SU-DHL-6 (cell line): ENCODE results near the gene PPIL4.
"Not testable (repeated sequence)": the region's sequence is repeated elsewhere in the genome, so short reads cannot be mapped to it uniquely, and the experiment has no call there.

Experiments
- H2AFZ ChIP-seq: fragments of 200-600 bp; sonication (generic); 2 replicates; pipeline ENCODE4 v1.6.1; 2014; ENCODE audit warnings: low read depth, mild to moderate bottlenecking, moderate library complexity, mixed read lengths, antibody characterized with exemption, low read length; ENCODE audit not compliant: severe bottlenecking
- H3F3A ChIP-seq: fragments of 200-600 bp; shearing (Covaris generic); 2 replicates; pipeline ENCODE4 v1.6.0; 2016; ENCODE audit warnings: antibody characterized with exemption, mild to moderate bottlenecking; ENCODE audit not compliant: insufficient read depth
- H3K27ac ChIP-seq: fragments of 200-600 bp; sonication (generic); 2 replicates; pipeline ENCODE4 v1.5.1; 2016; ENCODE audit warnings: low read depth, mild to moderate bottlenecking, low read length, moderate library complexity, mixed read lengths
- H3K27me3 ChIP-seq: fragments of 200-600 bp; sonication (generic), shearing (Covaris generic); 2 replicates; pipeline ENCODE4 v1.6.0; 2014; ENCODE audit warnings: mild to moderate bottlenecking, low read length
- H3K36me3 ChIP-seq: fragments of 200-600 bp; sonication (generic); 2 replicates; pipeline ENCODE4 v1.6.1; 2014; ENCODE audit warnings: mild to moderate bottlenecking, low read length, mixed read lengths
- H3K4me2 ChIP-seq: fragments of 300-600, 200-600 bp; shearing (Covaris generic), sonication (generic); 2 replicates; pipeline ENCODE4 v1.6.0; 2014; ENCODE audit warnings: low read length, low read depth, mild to moderate bottlenecking; ENCODE audit not compliant: poor library complexity, severe bottlenecking
- H3K4me3 ChIP-seq: fragments of 200-600 bp; sonication (generic); 2 replicates; pipeline ENCODE4 v1.5.1; 2014; ENCODE audit warnings: antibody characterized with exemption, low read length, mild to moderate bottlenecking, mixed read lengths; ENCODE audit not compliant: insufficient read depth, poor library complexity, severe bottlenecking
- H3K79me2 ChIP-seq: fragments of 200-600 bp; sonication (generic); 2 replicates; pipeline ENCODE4 v1.6.1; 2014; ENCODE audit warnings: mild to moderate bottlenecking, low read length, moderate library complexity; ENCODE audit not compliant: insufficient read depth
- H3K9ac ChIP-seq: fragments of 200-600 bp; sonication (generic); 2 replicates; pipeline ENCODE4 v1.7.0; 2014; ENCODE audit warnings: mild to moderate bottlenecking, low read length
- H3K9me2 ChIP-seq: fragments of 200-600 bp; sonication (generic); replicated peaks from 2 replicates; pipeline ENCODE4 v1.6.1; 2014; ENCODE audit warnings: low read length; ENCODE audit not compliant: insufficient read depth
- H3K9me3 ChIP-seq: fragments of 200-600 bp; sonication (generic); 2 replicates; pipeline ENCODE4 v1.6.1; 2014; ENCODE audit warnings: low read length, mixed read lengths; ENCODE audit not compliant: insufficient read depth
- H4K20me1 ChIP-seq: fragments of 200-600 bp; sonication (generic); 2 replicates; pipeline ENCODE4 v1.6.1; 2014; ENCODE audit warnings: low read depth, mild to moderate bottlenecking, antibody characterized with exemption, low read length, moderate library complexity, mixed read lengths
- CTCF ChIP-seq: fragments of 200-600 bp; sonication (generic); IDR thresholded peaks from one replicate; pipeline ENCODE4 v1.5.1; 2017; ENCODE audit warnings: antibody characterized with exemption, mild to moderate bottlenecking, low read length, moderate library complexity; ENCODE audit not compliant: insufficient read depth, poor library complexity, severe bottlenecking
- EZH2phosphoT487 ChIP-seq: fragments of 200-600 bp; sonication (generic), shearing (Covaris generic); conservative IDR thresholded peaks from 2 replicates; pipeline ENCODE4 v1.6.1; 2018; ENCODE audit warnings: mild to moderate bottlenecking, antibody characterized with exemption, low read length, moderate library complexity, mixed read lengths

Gene PPIL4

DNA sequence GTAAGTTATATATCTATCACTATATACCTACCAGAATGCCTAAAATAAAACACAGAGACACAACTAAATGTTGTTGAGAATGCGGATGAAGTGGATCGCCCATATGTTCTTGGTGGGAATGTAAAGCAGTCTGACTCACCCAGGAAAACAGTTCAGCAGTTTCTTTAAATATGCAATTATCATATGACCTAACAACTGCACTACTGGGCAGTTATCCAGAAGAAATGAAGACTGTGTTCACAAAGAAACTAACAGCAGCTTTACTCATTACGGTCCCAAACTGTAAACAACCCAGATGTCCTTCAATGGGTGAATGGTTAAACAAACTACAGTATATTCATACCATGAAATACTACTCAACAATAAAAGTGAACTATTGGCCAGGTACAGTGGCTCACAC is 46.8 kb downstream of the PPIL4 start:
- Histone ChIP-seq H3K79me2 (no peaks in the 10 kb centered on the region), H3K4me3 (no peak overlapping the region), H3K36me3 (no peaks in the 10 kb centered on the region), H3K4me2 (no peak overlapping the region), H3K9me3 (no peaks in the 10 kb centered on the region), H3K9ac (no peak overlapping the region), H2AFZ (no peak overlapping the region), H3K9me2 (no peaks in the 10 kb centered on the region), H3K27me3 (no peaks in the 10 kb centered on the region), H4K20me1 (no peaks in the 10 kb centered on the region), H3K27ac (no peak overlapping the region), H3F3A (peaks cover 5% of the 10 kb centered on the region; the same call in 1 of the 2 replicates)
- TF ChIP-seq EZH2phosphoT487 = no peak
- TF ChIP-seq CTCF = no peak

- H3K4me2 ChIP-seq = no peak overlapping the region
- no peaks in the 10 kb centered on the region for H3K27me3 ChIP-seq
- no peak for TF ChIP-seq EZH2phosphoT487
- TF ChIP-seq CTCF = no peak
- no peak overlapping the region for H3K9ac ChIP-seq
- no peak overlapping the region for H2AFZ ChIP-seq
- no peaks in the 10 kb centered on the region for H3K79me2 ChIP-seq
- H3K36me3 ChIP-seq = no peaks in the 10 kb centered on the region
- H3K9me3 ChIP-seq = no peaks in the 10 kb centered on the region
- no peak overlapping the region for H3K27ac ChIP-seq
- H3K4me3 ChIP-seq = no peak overlapping the region
- H3F3A ChIP-seq = no peaks in the 10 kb centered on the region
- no peaks in the 10 kb centered on the region for H3K9me2 ChIP-seq
- no peaks in the 10 kb centered on the region for H4K20me1 ChIP-seq
These were observed 48.5 kb downstream of the PPIL4 start for GRCh38 chr6:149497365-149497764.

GRCh38 chr6:149496597-149496996 is 49.2 kb downstream of the PPIL4 start:
- H2AFZ ChIP-seq, H3K9me2 ChIP-seq: not testable (repeated sequence)

GRCh38 chr6:149495349-149496016 is 50.4 kb downstream of the PPIL4 start:
- H2AFZ ChIP-seq, H3K4me3 ChIP-seq: not testable (repeated sequence)

More at GRCh38 chr6:149496597-149496996, 49.2 kb downstream of the PPIL4 start:
- not testable (repeated sequence) for H3K9ac ChIP-seq, H3K27me3 ChIP-seq, H3K4me3 ChIP-seq, H3F3A ChIP-seq, H3K36me3 ChIP-seq, H3K79me2 ChIP-seq, H4K20me1 ChIP-seq, H3K9me3 ChIP-seq, H3K27ac ChIP-seq, H3K4me2 ChIP-seq

GRCh38 chr6:149494810-149495209 is 51.0 kb downstream of the PPIL4 start:
- H3K9me2 ChIP-seq, H3K9ac ChIP-seq, H4K20me1 ChIP-seq, H3K27me3 ChIP-seq, H3K79me2 ChIP-seq, H3K27ac ChIP-seq, H3F3A ChIP-seq, H2AFZ ChIP-seq, H3K4me2 ChIP-seq, H3K36me3 ChIP-seq, H3K4me3 ChIP-seq, H3K9me3 ChIP-seq: not testable (repeated sequence)

More at GRCh38 chr6:149495349-149496016, 50.4 kb downstream of the PPIL4 start:
- not testable (repeated sequence) for H3K4me2 ChIP-seq, H3K36me3 ChIP-seq, H3K9me2 ChIP-seq, H3K9me3 ChIP-seq, H3K27me3 ChIP-seq, H4K20me1 ChIP-seq, H3K79me2 ChIP-seq, H3F3A ChIP-seq, H3K27ac ChIP-seq, H3K9ac ChIP-seq
